Measurements from ENCODE around the gene SOD3.

- no peak for TF ChIP-seq USF1 (CRISPR knock-in tag; IDR thresholded peaks at IDR 0.05)
- TF ChIP-seq CTCF (IDR thresholded peaks at IDR 0.05): no peak
- peak; percentile 33; the same call in 1 of the 2 replicates for TF ChIP-seq IRF1 (CRISPR knock-in tag; IDR thresholded peaks at IDR 0.05)
- TF ChIP-seq TEAD4 (CRISPR knock-in tag; IDR thresholded peaks at IDR 0.05): no peak
- TF ChIP-seq ZNF671 (CRISPR knock-in tag; IDR thresholded peaks at IDR 0.05): no peak
- no peak for TF ChIP-seq ZNF425 (CRISPR knock-in tag; conservative IDR thresholded peaks at IDR 0.05)
- no peak for TF ChIP-seq CREB1 (CRISPR knock-in tag; IDR thresholded peaks at IDR 0.05)
- TF ChIP-seq ZBTB21 (CRISPR knock-in tag; IDR thresholded peaks at IDR 0.05; ENCODE audit: borderline replicate concordance): 0 out of 2 replicates have a peak, but pooled peaks have one; percentile 32
- peak; percentile 62; the same call in 1 of the 2 replicates for TF ChIP-seq E2F1 (CRISPR knock-in tag; IDR thresholded peaks at IDR 0.05)
- no peak for TF ChIP-seq ERG (CRISPR knock-in tag; IDR thresholded peaks at IDR 0.05)
Measured at GRCh38 chr4:24799544-24800324, 4.4 kb downstream of the SOD3 start.
